Esophagus squamous epithelium (tissue), 5 donors: ENCODE results near the gene BNC2. TPM values are rescaled to one million over a fixed set of nuclear protein-coding genes. Genes with fewer than 3 reads are reported as not detected.

Source experiments
- DNase-seq: peaks from one replicate; lab custom pipeline; 2025; lab: John Stamatoyannopoulos, UW
- H3K27ac ChIP-seq, 4 donors: fragments of 200-600 bp; sonication (generic); one replicate each; pipeline ENCODE4 v1.5.1; 2016 to 2019; ENCODE audit warnings: mild to moderate bottlenecking in 1 of 4
- H3K27me3 ChIP-seq, 4 donors: fragments of 200-600 bp; sonication (generic); 1 replicate in 3 of 4; 2 replicates in 1 of 4; pipeline versions ENCODE4 v1.5.1 to v1.6.0; 2017 to 2021; ENCODE audit warnings: antibody characterized with exemption in 1 of 4
- H3K36me3 ChIP-seq, 3 donors: fragments of 200-600 bp; sonication (generic); one replicate each; pipeline ENCODE4 v1.5.1; 2016 to 2019
- H3K4me1 ChIP-seq, 3 donors: fragments of 200-600 bp; sonication (generic); one replicate each; pipeline ENCODE4 v1.5.1; 2017 to 2019
- H3K4me3 ChIP-seq, 4 donors: fragments of 200-600 bp; sonication (generic); 1 replicate in 3 of 4; 2 replicates in 1 of 4; pipeline ENCODE4 v1.5.1; 2016 to 2019; ENCODE audit warnings: mild to moderate bottlenecking in 2 of 4, moderate library complexity in 1 of 4
- H3K9me3 ChIP-seq, 3 donors: fragments of 200-600 bp; sonication (generic); one replicate each; pipeline ENCODE4 v1.5.1; 2016 to 2019
- CTCF ChIP-seq, 6 experiments: fragments of 450-650 bp in 4 of 6; fragments of 200-600 bp in 2 of 6; sonication (generic) in 2 of 6; IDR thresholded peaks; one replicate each; pipeline ENCODE4 v1.5.1; 2016 to 2019; ENCODE audit warnings: antibody characterized with exemption in 6 of 6, mild to moderate bottlenecking in 4 of 6, moderate library complexity in 4 of 6
- POLR2A ChIP-seq, 4 donors: fragments of 450-650 bp; IDR thresholded peaks; one replicate each; pipeline ENCODE4 v1.6.1; 2017; ENCODE audit warnings: antibody characterized with exemption in 4 of 4, mild to moderate bottlenecking in 4 of 4, moderate library complexity in 3 of 4
- WGBS, 2 donors: methylation state at CpG; one replicate each; pipeline ENCODE4 v1.1.5; 2018; 5-methylcytosine and 5-hydroxymethylcytosine counted together
- intact Hi-C: fragments of 100-400 bp; cut with DNase I; formaldehyde crosslinking; loops from one replicate; pipeline ENCODE4 v1.15.0; 2022
- total RNA-seq, 4 donors: library from RNA; depleted of rRNA; stranded (reverse); fragments of >200 nt; gene quantifications; one replicate each; pipeline ENCODE4 v1.1.0, GENCODE V29; 2016
- donor health status: DM: yes; HTN: yes; CAD: no.

BNC2 gene
- total RNA-seq, 4 donors from 2014 or later, result 3.6 to 41.8 (median 8.5) TPM

DNA sequence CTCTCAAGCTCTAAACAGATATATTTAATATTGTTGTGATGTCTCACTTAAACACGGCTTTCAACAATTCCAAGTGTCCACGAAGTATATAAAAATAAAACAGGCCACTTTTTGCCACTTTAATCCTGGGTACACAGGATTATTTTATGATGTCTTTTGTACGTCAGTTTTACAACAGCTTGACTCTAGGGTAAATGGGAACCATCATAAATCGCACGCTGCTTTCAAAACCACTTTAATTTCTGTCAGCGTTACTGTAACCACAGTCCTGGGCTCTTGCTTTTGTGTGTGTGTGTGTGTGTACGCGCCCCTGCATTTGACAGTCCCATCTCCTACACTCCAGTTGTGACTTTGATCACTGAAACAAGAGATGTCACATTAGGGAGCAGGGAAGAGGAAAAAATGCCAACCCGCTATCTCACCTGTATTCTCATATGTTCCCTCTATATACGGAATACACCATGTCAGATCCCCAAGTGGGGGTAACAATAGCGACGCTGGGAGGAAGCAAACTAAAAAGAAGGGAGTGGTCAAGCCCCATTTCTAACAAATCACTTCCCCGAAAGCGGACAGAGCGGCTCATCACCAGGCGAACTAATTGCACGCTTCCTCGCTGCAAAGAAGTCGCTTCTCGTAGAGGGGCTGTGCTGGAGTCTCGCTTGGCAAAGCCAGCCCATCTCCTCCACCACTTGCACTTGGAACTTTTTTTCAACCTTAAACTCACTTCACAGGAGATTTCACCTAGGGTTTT lies 1.2 kb downstream of the BNC2 start:
- 11 to 17% methylated on average over 17 to 21 of the region's 21 CpGs for WGBS, 2 donors
- peaks cover 0 to 27% (median 0%) of the 10 kb centered on the region in 4 donors for H3K27me3 ChIP-seq
- DNase-seq, result no peak
- H3K27ac ChIP-seq, result peak overlapping the region; percentile 81 to 95 (median 92)
- H3K36me3 ChIP-seq, result no peaks in the 10 kb centered on the region
- no peaks in the 10 kb centered on the region for H3K9me3 ChIP-seq
- intact Hi-C loops, result no loop called here
- H3K4me1 ChIP-seq, result peaks cover 0 to 78% (median 0%) of the 10 kb centered on the region in 3 donors
- TF ChIP-seq CTCF (IDR thresholded peaks at IDR 0.05) (no peak), POLR2A (IDR thresholded peaks at IDR 0.05) (no peak)
- H3K4me3 ChIP-seq, result peak overlapping the region; percentile 56 to 85 (median 82)

DNA sequence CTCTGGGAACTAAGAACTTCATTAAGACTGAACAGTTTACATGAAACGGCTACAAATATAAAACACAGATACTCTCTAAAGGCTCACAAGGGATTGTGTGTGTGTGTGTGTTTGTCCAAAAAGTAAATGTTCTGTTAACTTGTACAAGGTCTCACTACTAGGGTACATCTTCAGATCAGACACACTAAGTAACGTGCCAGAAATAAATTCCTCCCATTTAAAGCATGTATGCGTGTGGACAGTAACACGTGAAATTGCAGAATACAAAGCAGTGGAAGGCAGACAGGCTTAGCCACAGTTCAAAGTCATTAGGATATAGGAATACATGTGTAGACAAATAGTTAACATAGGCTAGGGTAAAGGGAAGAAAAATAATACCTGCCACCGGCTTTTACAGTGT lies 1.8 kb downstream of the BNC2 start:
- Histone ChIP-seq H3K4me3 (peak overlapping the region in 3 of 4 donors; percentile 78 to 85 (median 85)), H3K27me3 (peaks cover 0 to 27% (median 0%) of the 10 kb centered on the region in 4 donors), H3K4me1 (peaks cover 0 to 81% (median 0%) of the 10 kb centered on the region in 3 donors), H3K27ac (peak overlapping the region in 3 of 4 donors; percentile 90 to 95 (median 93)), H3K36me3 (no peaks in the 10 kb centered on the region), H3K9me3 (no peaks in the 10 kb centered on the region)
- no peak for DNase-seq
- TF ChIP-seq CTCF (IDR thresholded peaks at IDR 0.05) (no peak), POLR2A (IDR thresholded peaks at IDR 0.05) (no peak)
- intact Hi-C loops, result no loop called here
- WGBS, 2 donors, result 33 to 36% methylated on average over 5 of the region's 5 CpGs

- no peak for DNase-seq
- Histone ChIP-seq H3K27ac (peak overlapping the region; percentile 52 to 95 (median 92)), H3K4me1 (peaks cover 0 to 90% (median 0%) of the 10 kb centered on the region in 3 donors), H3K36me3 (no peaks in the 10 kb centered on the region), H3K9me3 (no peaks in the 10 kb centered on the region), H3K27me3 (peaks cover 0 to 27% (median 0%) of the 10 kb centered on the region in 4 donors), H3K4me3 (peak overlapping the region in 3 of 4 donors; percentile 78 to 85 (median 85))
- intact Hi-C loops, result no loop called here
- WGBS, 2 donors, result 5 to 24% methylated on average over 10 of the region's 10 CpGs
- TF ChIP-seq POLR2A (IDR thresholded peaks at IDR 0.05) (peak in 1 of 4 donors; percentile 19), CTCF (IDR thresholded peaks at IDR 0.05) (no peak)
Measured at GRCh38 chr9:16867576-16868311, 2.7 kb downstream of the BNC2 start.

GRCh38 chr9:16866587-16866986 lies 3.9 kb downstream of the BNC2 start:
- Histone ChIP-seq H3K36me3 (no peaks in the 10 kb centered on the region), H3K4me1 (peaks cover 0 to 81% (median 0%) of the 10 kb centered on the region in 3 donors), H3K27ac (peak overlapping the region in 3 of 4 donors; percentile 28 to 93 (median 90)), H3K4me3 (peak overlapping the region in 1 of 4 donors; percentile 8), H3K9me3 (no peaks in the 10 kb centered on the region), H3K27me3 (peaks cover 0 to 21% (median 0%) of the 10 kb centered on the region in 4 donors)
- no peak for TF ChIP-seq POLR2A (IDR thresholded peaks at IDR 0.05)
- peak in 1 of 6 experiments; percentile 12 for TF ChIP-seq CTCF (IDR thresholded peaks at IDR 0.05)
- 55 to 69% methylated on average over 2 of the region's 2 CpGs for WGBS, 2 donors
- no peak for DNase-seq
- intact Hi-C loops, result no loop called here
